Measurements from ENCODE around the gene HSF2. TPM values are rescaled to one million over a fixed set of nuclear protein-coding genes. Genes with fewer than 3 reads are reported as not detected.

The HSF2 gene
- total RNA-seq, 5 donors from 2014 or later (not counting 1 experiment from before 2014, with no cell fraction given), result 14.9 to 34.5 (median 16.5) TPM

GRCh38 chr6:122381494-122382265 lies 17.8 kb upstream of the HSF2 start:
- H3K36me3 Mint-ChIP-seq, result no peaks in the 10 kb centered on the region
- POLR2A ChIA-PET, result interaction anchor here in 1 of 2 donors (0.6 to 1.1 kb wide), 2 partner anchors 55 to 57 kb away, joined by 4 read pairs; no protein-coding TSS in a partner anchor
- H3K9me3 ChIP-seq, result no peaks in the 10 kb centered on the region
- H3K4me1 ChIP-seq (ENCODE audit: control insufficient read depth in 1 of 2, extremely low read depth in 1 of 2, insufficient read depth in 2 of 2, low read length in 2 of 2), result peaks cover 0 to 2% of the 10 kb centered on the region in 2 experiments
- H3K27me3 Mint-ChIP-seq, result peaks cover 10 to 14% of the 10 kb centered on the region in 2 donors
- peaks cover 4 to 10% (median 7%) of the 10 kb centered on the region in 3 donors for H3K4me1 Mint-ChIP-seq
- ATAC-seq (replicated peaks in 1 of 4) (peak; percentile 87 to 99 (median 92)), DNase-seq (peak in 34 of 35 experiments; percentile 27 to 83 (median 54))
- H3K27me3 ChIP-seq (replicated peaks in 1 of 2; ENCODE audit: control insufficient read depth in 2 of 2, extremely low read depth in 1 of 2, insufficient read depth in 2 of 2, low read length in 1 of 2), result no peaks in the 10 kb centered on the region
- H3K4me3 Mint-ChIP-seq, result no peak overlapping the region
- no peaks in the 10 kb centered on the region for H3K9me3 Mint-ChIP-seq
- no peak overlapping the region for H3K27ac Mint-ChIP-seq
- WGBS (ENCODE audit: insufficient coverage), result 0% methylated on average over 2 of the region's 8 CpGs
- H3K36me3 ChIP-seq (ENCODE audit: control insufficient read depth in 2 of 2, extremely low read depth in 1 of 2, insufficient read depth in 1 of 2, low read length in 1 of 2), result no peaks in the 10 kb centered on the region
- CTCF ChIA-PET, result interaction anchor here (0.6 to 5.3 kb wide), 8 partner anchors 16 to 149 kb away, joined by 3 to 86 read pairs (median 4); partner anchors contain the start of gene HSF2 (in 1 of the 2)
- H3K4me3 ChIP-seq (ENCODE audit: control insufficient read depth in 1 of 2, extremely low read depth in 1 of 2, low read length in 1 of 2), result no peak overlapping the region
- no peak overlapping the region for H3K27ac ChIP-seq (ENCODE audit: low read length)

- Histone ChIP-seq H3K27me3 (replicated peaks in 1 of 2; ENCODE audit: control insufficient read depth in 2 of 2, extremely low read depth in 1 of 2, insufficient read depth in 2 of 2, low read length in 1 of 2) (no peaks in the 10 kb centered on the region), H3K4me3 (ENCODE audit: control insufficient read depth in 1 of 2, extremely low read depth in 1 of 2, low read length in 1 of 2) (no peak overlapping the region), H3K4me1 (ENCODE audit: control insufficient read depth in 1 of 2, extremely low read depth in 1 of 2, insufficient read depth in 2 of 2, low read length in 2 of 2) (peaks cover 0 to 2% of the 10 kb centered on the region in 2 experiments), H3K9me3 (no peaks in the 10 kb centered on the region), H3K36me3 (ENCODE audit: control insufficient read depth in 2 of 2, extremely low read depth in 1 of 2, insufficient read depth in 1 of 2, low read length in 1 of 2) (no peaks in the 10 kb centered on the region), H3K27ac (ENCODE audit: low read length) (no peak overlapping the region)
- H3K36me3 Mint-ChIP-seq, result no peaks in the 10 kb centered on the region
- H3K27ac Mint-ChIP-seq, result no peak overlapping the region
- CTCF ChIA-PET, result interaction anchor here (0.6 to 5.3 kb wide), 9 partner anchors 9 to 146 kb away, joined by 3 to 86 read pairs (median 4); no protein-coding TSS in a partner anchor
- WGBS (ENCODE audit: insufficient coverage), result no CpG with 5 or more reads among the region's 3 CpGs
- no peak for DNase-seq
- POLR2A ChIA-PET, result no interaction called here
- peaks cover 9 to 13% of the 10 kb centered on the region in 2 donors for H3K27me3 Mint-ChIP-seq
- H3K9me3 Mint-ChIP-seq, result no peaks in the 10 kb centered on the region
- no peak for ATAC-seq (replicated peaks in 1 of 4)
- H3K4me1 Mint-ChIP-seq, result peaks cover 4 to 8% (median 6%) of the 10 kb centered on the region in 3 donors
- no peak overlapping the region for H3K4me3 Mint-ChIP-seq
Measured at GRCh38 chr6:122385857-122386612, 13.4 kb upstream of the HSF2 start.

GRCh38 chr6:122388945-122389344 lies 10.5 kb upstream of the HSF2 start:
- WGBS (ENCODE audit: insufficient coverage), result 90% methylated on average over 1 of the region's 2 CpGs
- no peaks in the 10 kb centered on the region for H3K36me3 Mint-ChIP-seq

GRCh38 chr6:122389704-122390372 lies 9.6 kb upstream of the HSF2 start:
- Mint-ChIP-seq H3K4me3 (no peak overlapping the region), H3K27ac (no peak overlapping the region), H3K9me3 (no peaks in the 10 kb centered on the region), H3K4me1 (no peaks in the 10 kb centered on the region), H3K27me3 (peaks cover 9 to 12% of the 10 kb centered on the region in 2 donors), H3K36me3 (no peaks in the 10 kb centered on the region)
- H3K9me3 ChIP-seq, result no peaks in the 10 kb centered on the region
- H3K27ac ChIP-seq (ENCODE audit: low read length), result no peak overlapping the region
- H3K4me1 ChIP-seq (ENCODE audit: control insufficient read depth in 1 of 2, extremely low read depth in 1 of 2, insufficient read depth in 2 of 2, low read length in 2 of 2), result no peaks in the 10 kb centered on the region
- H3K4me3 ChIP-seq (ENCODE audit: control insufficient read depth in 1 of 2, extremely low read depth in 1 of 2, low read length in 1 of 2), result no peak overlapping the region
- no peaks in the 10 kb centered on the region for H3K27me3 ChIP-seq (replicated peaks in 1 of 2; ENCODE audit: control insufficient read depth in 2 of 2, extremely low read depth in 1 of 2, insufficient read depth in 2 of 2, low read length in 1 of 2)
- WGBS (ENCODE audit: insufficient coverage), result no CpG with 5 or more reads among the region's 4 CpGs
- CTCF ChIA-PET, result interaction anchor here (0.6 to 1.4 kb wide), 2 partner anchors 96 to 140 kb away, joined by 3 to 4 read pairs; no protein-coding TSS in a partner anchor
- H3K36me3 ChIP-seq (ENCODE audit: control insufficient read depth in 2 of 2, extremely low read depth in 1 of 2, insufficient read depth in 1 of 2, low read length in 1 of 2), result no peaks in the 10 kb centered on the region
- ATAC-seq (replicated peaks in 1 of 4), result no peak
- DNase-seq, result no peak
- POLR2A ChIA-PET, result no interaction called here

More at GRCh38 chr6:122388945-122389344, 10.5 kb upstream of the HSF2 start:
- DNase-seq (no peak), ATAC-seq (replicated peaks in 1 of 4) (no peak)
- H3K4me1 Mint-ChIP-seq, result no peaks in the 10 kb centered on the region
- Histone ChIP-seq H3K36me3 (ENCODE audit: control insufficient read depth in 2 of 2, extremely low read depth in 1 of 2, insufficient read depth in 1 of 2, low read length in 1 of 2) (no peaks in the 10 kb centered on the region), H3K4me3 (ENCODE audit: control insufficient read depth in 1 of 2, extremely low read depth in 1 of 2, low read length in 1 of 2) (no peak overlapping the region), H3K4me1 (ENCODE audit: control insufficient read depth in 1 of 2, extremely low read depth in 1 of 2, insufficient read depth in 2 of 2, low read length in 2 of 2) (no peaks in the 10 kb centered on the region), H3K9me3 (no peaks in the 10 kb centered on the region), H3K27me3 (replicated peaks in 1 of 2; ENCODE audit: control insufficient read depth in 2 of 2, extremely low read depth in 1 of 2, insufficient read depth in 2 of 2, low read length in 1 of 2) (no peaks in the 10 kb centered on the region), H3K27ac (ENCODE audit: low read length) (no peak overlapping the region)
- peaks cover 9 to 12% of the 10 kb centered on the region in 2 donors for H3K27me3 Mint-ChIP-seq
- POLR2A ChIA-PET, result no interaction called here
- no peaks in the 10 kb centered on the region for H3K9me3 Mint-ChIP-seq
- no peak overlapping the region for H3K4me3 Mint-ChIP-seq
- no peak overlapping the region for H3K27ac Mint-ChIP-seq
- CTCF ChIA-PET, result interaction anchor here in 1 of 2 donors (1.4 kb wide), 1 partner anchor 141 kb away, joined by 4 read pairs; no protein-coding TSS in a partner anchor

- ChIA-PET POLR2A (no interaction called here), CTCF (interaction anchor here in 1 of 2 donors (0.6 kb wide), 1 partner anchor 77 kb away, joined by 3 read pairs; no protein-coding TSS in a partner anchor)
- H3K27me3 ChIP-seq (replicated peaks in 1 of 2; ENCODE audit: control insufficient read depth in 2 of 2, extremely low read depth in 1 of 2, insufficient read depth in 2 of 2, low read length in 1 of 2), result no peaks in the 10 kb centered on the region
- Mint-ChIP-seq H3K4me3 (no peak overlapping the region), H3K9me3 (no peaks in the 10 kb centered on the region), H3K27ac (no peak overlapping the region), H3K27me3 (peaks cover 0 to 1% of the 10 kb centered on the region in 2 donors), H3K4me1 (peaks cover 0 to 2% (median 0%) of the 10 kb centered on the region in 3 donors), H3K36me3 (no peaks in the 10 kb centered on the region)
- H3K27ac ChIP-seq (ENCODE audit: low read length), result no peak overlapping the region
- no peaks in the 10 kb centered on the region for H3K36me3 ChIP-seq (ENCODE audit: control insufficient read depth in 2 of 2, extremely low read depth in 1 of 2, insufficient read depth in 1 of 2, low read length in 1 of 2)
- no peaks in the 10 kb centered on the region for H3K9me3 ChIP-seq
- H3K4me1 ChIP-seq (ENCODE audit: control insufficient read depth in 1 of 2, extremely low read depth in 1 of 2, insufficient read depth in 2 of 2, low read length in 2 of 2), result no peaks in the 10 kb centered on the region
- no peak overlapping the region for H3K4me3 ChIP-seq (ENCODE audit: control insufficient read depth in 1 of 2, extremely low read depth in 1 of 2, low read length in 1 of 2)
- DNase-seq, result no peak
- ATAC-seq (replicated peaks in 1 of 4), result no peak
- no CpG with 5 or more reads among the region's 6 CpGs for WGBS (ENCODE audit: insufficient coverage)
Measured at GRCh38 chr6:122392564-122393350, 6.7 kb upstream of the HSF2 start.
